ENCODE results near the gene SCN8A. TPM values are rescaled to one million over a fixed set of nuclear protein-coding genes. Genes with fewer than 3 reads are reported as not detected.

SCN8A gene
- total and polyA plus RNA-seq, 2 experiments from 2014 or later = 1.1 to 2.6 TPM

DNA sequence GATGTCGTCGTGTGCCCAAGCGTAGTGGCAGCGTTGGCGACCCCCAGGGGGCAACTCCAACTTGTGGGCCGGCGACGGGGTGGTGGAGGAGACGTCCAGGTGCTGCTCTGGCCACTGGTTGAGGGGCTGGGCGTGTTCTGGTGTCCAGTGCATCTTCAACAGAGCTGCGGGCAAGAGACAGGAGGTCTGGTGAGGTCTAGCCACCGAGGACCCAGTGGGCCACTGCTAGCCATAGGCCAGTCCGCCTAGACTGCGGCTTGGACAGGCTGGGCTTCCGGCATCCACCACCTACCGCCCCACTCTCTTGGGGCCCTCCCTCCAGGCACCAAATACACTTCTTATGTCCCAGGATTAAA is 231.2 kb downstream of the SCN8A start:
- H3K9me2 ChIP-seq (replicated peaks; ENCODE audit: insufficient read depth) = no peaks in the 10 kb centered on the region
- no peaks in the 10 kb centered on the region for H3K4me1 ChIP-seq (ENCODE audit: insufficient read depth)
- no peak overlapping the region for H2AFZ ChIP-seq
- H3K9me3 ChIP-seq (ENCODE audit: low read depth) = no peaks in the 10 kb centered on the region
- H3K4me2 ChIP-seq = no peak overlapping the region
- H3K27me3 ChIP-seq = no peaks in the 10 kb centered on the region
- peaks cover 4% of the 10 kb centered on the region for H3K79me2 ChIP-seq
- no peak overlapping the region for H3K4me3 ChIP-seq
- H4K20me1 ChIP-seq (ENCODE audit: insufficient read depth, poor library complexity, severe bottlenecking) = no peaks in the 10 kb centered on the region
- no peaks in the 10 kb centered on the region for H3K36me3 ChIP-seq (replicated peaks; ENCODE audit: insufficient read depth, low read depth)
- no peak for DNase-seq (ENCODE audit: low spot score)
- 96% methylated on average over 15 of the region's 16 CpGs for WGBS (ENCODE audit: low lambda C conversion rate, missing lambda C conversion rate)
- TF ChIP-seq EZH2 (IDR thresholded peaks at IDR 0.05; ENCODE audit: borderline replicate concordance) (no peak), EZH2phosphoT487 (IDR thresholded peaks at IDR 0.05; ENCODE audit: low read depth, severe bottlenecking, unreplicated experiment) (no peak)
- TF ChIP-seq, protein P1, sequence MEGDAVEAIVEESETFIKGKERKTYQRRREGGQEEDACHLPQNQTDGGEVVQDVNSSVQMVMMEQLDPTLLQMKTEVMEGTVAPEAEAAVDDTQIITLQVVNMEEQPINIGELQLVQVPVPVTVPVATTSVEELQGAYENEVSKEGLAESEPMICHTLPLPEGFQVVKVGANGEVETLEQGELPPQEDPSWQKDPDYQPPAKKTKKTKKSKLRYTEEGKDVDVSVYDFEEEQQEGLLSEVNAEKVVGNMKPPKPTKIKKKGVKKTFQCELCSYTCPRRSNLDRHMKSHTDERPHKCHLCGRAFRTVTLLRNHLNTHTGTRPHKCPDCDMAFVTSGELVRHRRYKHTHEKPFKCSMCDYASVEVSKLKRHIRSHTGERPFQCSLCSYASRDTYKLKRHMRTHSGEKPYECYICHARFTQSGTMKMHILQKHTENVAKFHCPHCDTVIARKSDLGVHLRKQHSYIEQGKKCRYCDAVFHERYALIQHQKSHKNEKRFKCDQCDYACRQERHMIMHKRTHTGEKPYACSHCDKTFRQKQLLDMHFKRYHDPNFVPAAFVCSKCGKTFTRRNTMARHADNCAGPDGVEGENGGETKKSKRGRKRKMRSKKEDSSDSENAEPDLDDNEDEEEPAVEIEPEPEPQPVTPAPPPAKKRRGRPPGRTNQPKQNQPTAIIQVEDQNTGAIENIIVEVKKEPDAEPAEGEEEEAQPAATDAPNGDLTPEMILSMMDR (IDR thresholded peaks at IDR 0.05; ENCODE audit: poor library complexity) = no peak
- no peak overlapping the region for H3K27ac ChIP-seq

DNA sequence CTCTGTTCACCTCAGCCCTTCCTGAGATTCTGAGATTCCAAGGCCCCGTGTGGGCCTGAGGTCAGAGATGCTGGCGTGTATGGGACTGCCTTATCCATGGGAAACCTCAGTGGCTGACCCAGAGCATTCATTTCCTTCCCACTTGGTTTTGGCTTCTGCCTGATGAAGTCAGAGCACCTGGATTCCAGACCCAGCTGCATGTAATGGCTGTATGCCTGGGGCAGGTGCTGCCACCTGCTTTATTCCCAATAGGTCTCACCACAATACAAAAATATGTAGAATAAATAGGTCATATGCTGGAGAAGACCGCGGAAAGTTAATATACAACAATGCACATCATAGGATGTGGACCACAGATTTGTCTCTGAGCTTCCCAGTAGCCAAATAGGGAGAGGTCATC is 231.9 kb downstream of the SCN8A start:
- TF ChIP-seq EZH2phosphoT487 (IDR thresholded peaks at IDR 0.05; ENCODE audit: low read depth, severe bottlenecking, unreplicated experiment) (no peak), EZH2 (IDR thresholded peaks at IDR 0.05; ENCODE audit: borderline replicate concordance) (no peak)
- TF ChIP-seq, protein P1 (IDR thresholded peaks at IDR 0.05; ENCODE audit: poor library complexity) = no peak
- Histone ChIP-seq H3K4me2 (no peak overlapping the region), H3K79me2 (peaks cover 4% of the 10 kb centered on the region), H3K36me3 (replicated peaks; ENCODE audit: insufficient read depth, low read depth) (no peaks in the 10 kb centered on the region), H4K20me1 (ENCODE audit: insufficient read depth, poor library complexity, severe bottlenecking) (no peaks in the 10 kb centered on the region), H3K4me3 (no peak overlapping the region), H3K9me3 (ENCODE audit: low read depth) (no peaks in the 10 kb centered on the region), H3K27me3 (no peaks in the 10 kb centered on the region), H3K9me2 (replicated peaks; ENCODE audit: insufficient read depth) (no peaks in the 10 kb centered on the region), H3K4me1 (ENCODE audit: insufficient read depth) (no peaks in the 10 kb centered on the region), H3K27ac (no peak overlapping the region), H2AFZ (no peak overlapping the region)
- DNase-seq (ENCODE audit: low spot score) = no peak
- 88% methylated on average over 4 of the region's 4 CpGs for WGBS (ENCODE audit: low lambda C conversion rate, missing lambda C conversion rate)

DNA sequence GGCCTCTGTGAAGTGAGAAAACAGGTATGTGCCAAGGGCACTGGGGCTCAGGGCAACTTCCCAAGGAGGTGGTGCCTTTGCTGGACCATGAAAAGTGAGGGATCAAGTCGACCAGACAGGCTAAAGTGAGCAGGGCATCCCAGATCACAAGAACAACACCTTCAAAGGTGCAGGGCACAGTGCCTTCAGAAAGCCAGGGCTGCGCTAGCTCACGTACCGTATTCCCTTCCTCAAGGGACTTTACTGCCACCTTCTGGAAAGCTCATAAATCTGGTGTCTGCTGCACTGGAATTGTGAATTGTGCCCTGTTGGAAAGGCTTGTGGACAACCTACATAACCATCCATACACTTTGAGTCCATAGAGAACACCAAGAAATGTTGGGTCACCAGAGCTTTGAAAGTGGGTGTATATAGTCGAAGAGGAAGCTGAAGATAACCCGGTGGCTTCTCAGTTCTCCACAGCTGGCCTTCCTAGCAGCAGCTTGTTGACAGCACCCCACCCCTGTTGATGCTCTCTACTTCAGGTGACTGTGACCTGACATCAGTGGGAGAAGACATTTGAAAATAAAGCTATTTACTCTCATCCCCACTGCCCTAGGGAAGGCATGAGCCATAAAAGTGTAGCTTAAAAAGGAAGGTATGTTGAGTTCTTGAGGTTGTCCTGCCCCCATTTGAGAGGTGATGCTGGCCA is 233.0 kb downstream of the SCN8A start:
- H3K27ac ChIP-seq = no peak overlapping the region

More for the DNA sequence above, 233.0 kb downstream of the SCN8A start:
- Histone ChIP-seq H3K36me3 (replicated peaks; ENCODE audit: insufficient read depth, low read depth) (no peaks in the 10 kb centered on the region), H3K4me3 (no peak overlapping the region), H4K20me1 (ENCODE audit: insufficient read depth, poor library complexity, severe bottlenecking) (no peaks in the 10 kb centered on the region), H3K4me2 (no peak overlapping the region), H3K79me2 (peaks cover 4% of the 10 kb centered on the region), H3K9me2 (replicated peaks; ENCODE audit: insufficient read depth) (no peaks in the 10 kb centered on the region), H2AFZ (no peak overlapping the region), H3K27me3 (no peaks in the 10 kb centered on the region), H3K9me3 (ENCODE audit: low read depth) (no peaks in the 10 kb centered on the region), H3K4me1 (ENCODE audit: insufficient read depth) (peaks cover 4% of the 10 kb centered on the region)
- peak; percentile 82 for DNase-seq (ENCODE audit: low spot score)
- TF ChIP-seq EZH2 (IDR thresholded peaks at IDR 0.05; ENCODE audit: borderline replicate concordance) (no peak), EZH2phosphoT487 (IDR thresholded peaks at IDR 0.05; ENCODE audit: low read depth, severe bottlenecking, unreplicated experiment) (no peak)
- TF ChIP-seq, protein P1 (IDR thresholded peaks at IDR 0.05; ENCODE audit: poor library complexity) = peak; percentile 59
- 38% methylated on average over 6 of the region's 6 CpGs for WGBS (ENCODE audit: low lambda C conversion rate, missing lambda C conversion rate)
